H1 (cell line): ENCODE measurements around the gene STK39. TPM values are rescaled to one million over a fixed set of nuclear protein-coding genes. Genes with fewer than 3 reads are reported as not detected.

Source experiments
- JUN ChIP-seq: IDR thresholded peaks from 2 replicates; pipeline ENCODE4 v1.6.1; 2011; ENCODE audit warnings: low read depth, mild to moderate bottlenecking, improper control_type of control experiment, low read length
- RXRA ChIP-seq: IDR thresholded peaks from 2 replicates; pipeline ENCODE4 v1.6.1; 2011; ENCODE audit warnings: low read depth, mild to moderate bottlenecking, low read length, moderate library complexity; ENCODE audit not compliant: insufficient read depth
- SRF ChIP-seq: IDR thresholded peaks from 2 replicates; pipeline ENCODE4 v1.6.1; 2011; ENCODE audit warnings: mild to moderate bottlenecking, low read depth, low read length, moderate library complexity
- TAF1 ChIP-seq: IDR thresholded peaks from 2 replicates; pipeline ENCODE4 v1.6.1; 2011; ENCODE audit warnings: mild to moderate bottlenecking, low read depth, low read length
- polyA plus RNA-seq, 7 experiments: library from polyadenylated mRNA; depleted of rRNA in 3 of 7; stranded (reverse) in 5 of 7; unstranded in 2 of 7; fragments of >200 nt in 5 of 7; fragments of 200-250 nt in 2 of 7; gene quantifications; 1 replicate in 5 of 7; 2 replicates in 1 of 7; 4 replicates in 1 of 7; pipeline versions ENCODE4 v1.2.1 to v1.2.3, GENCODE V29; 2011 to 2013; ENCODE audit warnings: missing spikeins in 2 of 7, mixed read lengths in 2 of 7
- total RNA-seq: library from RNA; stranded (reverse); fragmentation: NEBNext Ultra II Directional; extraction: Animal tissue kit (Norgen Biotek cat#: 25700); gene quantifications from 2 replicates; pipeline ENCODE4 v1.2.1, GENCODE V29; 2021

Gene STK39
- total and polyA plus RNA-seq, 2 of the 8 experiments (the other 6 are each of a cell fraction or from before 2014, with no cell fraction given) = 13.7 to 23.8 TPM

GRCh38 chr2:168207851-168208250 is 39.5 kb downstream of the STK39 start (continued):
- TF ChIP-seq RXRA = no peak
- no peak for TF ChIP-seq JUN
- no peak for TF ChIP-seq TAF1
- no peak for TF ChIP-seq SRF
